Dedifferentiated amniotic fluid mesenchymal stem cell (primary cell): ENCODE measurements around the gene MTHFD2.
"Not testable (repeated sequence)": the region's sequence is repeated elsewhere in the genome, so short reads cannot be mapped to it uniquely, and the experiment has no call there.

Source experiments
- DNase-seq: peaks from one replicate; pipeline ENCODE4 v3.0.0-alpha.2; 2016; ENCODE audit errors: extremely low spot score

The MTHFD2 gene

DNA sequence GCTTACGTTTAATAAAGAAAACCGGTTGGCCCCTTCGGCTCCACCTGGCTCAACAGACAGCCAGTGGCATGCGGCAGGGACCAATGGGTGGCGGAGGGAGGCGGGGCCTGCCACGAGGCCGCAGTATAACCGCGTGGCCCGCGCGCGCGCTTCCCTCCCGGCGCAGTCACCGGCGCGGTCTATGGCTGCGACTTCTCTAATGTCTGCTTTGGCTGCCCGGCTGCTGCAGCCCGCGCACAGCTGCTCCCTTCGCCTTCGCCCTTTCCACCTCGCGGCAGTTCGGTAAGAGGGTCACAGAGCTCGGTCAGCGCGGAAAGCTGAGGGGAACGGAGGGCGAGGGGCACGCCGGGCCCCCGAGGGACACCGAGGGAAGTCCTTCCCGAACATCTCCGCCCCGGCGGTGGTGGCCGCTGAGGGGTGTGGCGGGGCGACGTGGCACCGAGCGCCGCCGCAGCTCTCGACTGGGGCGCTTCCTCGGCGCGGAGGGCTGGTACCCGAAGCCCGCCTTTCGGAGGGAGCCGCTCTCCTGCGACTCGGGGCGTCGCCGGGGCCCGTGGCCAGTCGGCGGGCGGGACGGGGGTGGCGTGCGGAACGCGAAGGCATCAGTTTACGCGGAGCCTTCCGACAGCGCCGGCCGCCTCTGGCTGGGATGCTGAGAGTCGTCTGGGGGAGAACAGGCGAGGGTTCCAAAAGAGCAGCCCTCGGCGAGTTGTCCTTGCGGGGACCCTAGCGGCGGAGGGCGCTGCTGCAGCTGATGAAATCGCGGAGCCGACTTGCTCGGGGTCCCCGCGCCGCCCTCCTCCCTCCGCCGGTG is at the start of gene MTHFD2:
MTHFD2 (plus strand) TSS at position 155 of the 814 bp plus-strand sequence; CDS start at position 182, 27 bp downstream.
- DNase-seq: peak; percentile 98

DNA sequence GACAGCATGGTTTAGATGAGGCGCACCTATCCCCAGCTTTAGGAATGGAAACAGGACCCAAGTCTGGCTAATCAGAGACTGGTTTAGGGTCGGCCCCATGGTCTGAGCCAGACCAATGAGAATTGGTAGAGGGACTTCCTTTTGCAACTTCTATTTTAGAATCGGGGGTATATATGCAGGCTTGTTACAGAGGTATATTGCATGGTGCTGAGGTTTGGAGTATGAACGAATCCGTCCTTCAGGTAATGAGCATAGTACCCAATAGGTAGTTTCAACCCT is 49.2 kb upstream of the MTHFD2 start:
- DNase-seq: no peak

DNA sequence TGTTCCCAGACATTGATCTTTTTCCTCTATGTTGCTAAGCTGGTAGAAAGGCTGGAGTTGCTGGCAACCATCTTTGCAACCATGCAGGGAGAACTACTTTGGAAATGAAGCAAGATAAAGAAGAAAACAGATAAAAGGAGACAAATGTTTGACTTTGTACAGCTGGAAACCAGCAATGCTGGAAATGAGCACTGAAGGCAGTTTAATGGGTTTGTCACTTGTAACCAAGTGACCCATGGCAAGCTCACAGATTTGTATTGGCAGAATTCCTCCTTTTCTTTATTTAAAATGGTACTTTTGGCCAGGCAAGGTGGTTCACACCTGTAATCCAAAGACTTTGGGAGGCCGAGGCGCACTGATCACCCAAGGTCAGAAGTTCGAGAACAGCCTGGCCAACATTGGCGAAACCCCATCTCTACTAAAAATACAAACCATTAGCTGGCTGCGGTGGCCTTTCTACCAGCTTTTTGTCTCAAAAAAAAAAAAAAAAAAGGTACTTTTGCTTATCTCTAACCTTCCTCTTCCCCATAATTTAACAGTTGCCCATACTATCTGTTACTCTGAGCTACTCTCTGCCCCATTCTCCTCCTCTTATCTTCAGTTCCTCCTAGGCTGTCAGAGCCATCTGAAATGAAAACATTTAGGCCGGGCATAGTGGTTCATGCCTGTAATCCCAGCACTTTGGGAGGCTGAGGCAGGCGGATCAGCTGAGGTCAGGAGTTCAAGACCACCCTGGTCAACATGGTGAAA is 48.7 kb upstream of the MTHFD2 start:
- DNase-seq: no peak

DNA sequence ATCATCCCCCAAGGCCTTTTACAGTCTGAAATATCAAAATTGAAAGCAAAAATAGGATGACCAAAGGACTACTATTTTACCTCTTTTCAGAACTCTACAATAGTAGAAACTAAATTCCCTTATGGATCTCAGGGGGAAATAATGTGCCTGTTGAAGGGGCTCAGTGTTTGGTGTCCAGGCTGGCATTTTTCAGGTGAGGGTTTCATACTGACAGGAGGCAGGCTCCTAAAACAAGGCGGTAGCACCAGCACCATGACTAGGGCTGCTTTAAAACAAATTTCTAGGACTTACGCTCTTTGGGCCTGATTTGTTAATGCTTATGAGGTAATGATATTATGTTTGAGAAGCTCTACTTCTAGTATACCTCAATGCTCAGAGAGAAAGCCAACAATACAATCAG is 45.5 kb upstream of the MTHFD2 start:
- no peak for DNase-seq

DNA sequence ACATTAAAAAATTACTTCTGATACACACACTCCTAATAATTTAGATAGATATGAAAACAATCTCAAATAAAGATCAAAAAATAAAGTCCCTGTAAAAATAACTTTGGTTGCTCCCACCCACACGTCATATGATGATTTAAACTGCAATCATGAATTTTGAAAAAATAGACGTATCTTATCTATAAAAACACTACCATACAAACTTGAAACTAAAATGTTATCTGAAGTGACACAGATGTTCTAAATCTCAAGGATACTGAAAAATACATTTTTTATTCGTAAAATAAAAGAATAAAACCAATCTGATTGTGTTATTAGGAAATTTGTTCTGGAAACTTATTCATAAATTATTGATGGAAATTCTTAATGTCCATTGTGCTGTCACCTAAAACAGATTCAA is 42.6 kb upstream of the MTHFD2 start:
- no peak for DNase-seq

DNA sequence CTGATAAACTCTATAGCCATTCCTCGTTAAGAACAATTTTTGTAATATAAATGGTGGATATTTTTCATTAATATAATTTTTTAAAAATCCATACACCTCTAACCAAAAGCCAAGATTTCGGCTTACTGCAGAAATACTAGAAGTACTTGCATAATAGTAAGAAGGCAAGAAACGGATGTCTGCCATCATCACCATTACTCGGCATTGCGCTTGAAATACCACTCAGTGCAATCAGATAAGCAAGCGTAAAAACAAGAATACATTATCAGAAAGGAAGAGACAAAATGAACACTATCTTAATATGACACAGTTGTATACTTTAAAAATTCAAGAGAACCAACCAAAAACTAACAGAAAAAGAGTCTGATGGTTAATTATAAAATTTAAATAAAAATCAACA is 35.5 kb upstream of the MTHFD2 start:
- DNase-seq: no peak

DNA sequence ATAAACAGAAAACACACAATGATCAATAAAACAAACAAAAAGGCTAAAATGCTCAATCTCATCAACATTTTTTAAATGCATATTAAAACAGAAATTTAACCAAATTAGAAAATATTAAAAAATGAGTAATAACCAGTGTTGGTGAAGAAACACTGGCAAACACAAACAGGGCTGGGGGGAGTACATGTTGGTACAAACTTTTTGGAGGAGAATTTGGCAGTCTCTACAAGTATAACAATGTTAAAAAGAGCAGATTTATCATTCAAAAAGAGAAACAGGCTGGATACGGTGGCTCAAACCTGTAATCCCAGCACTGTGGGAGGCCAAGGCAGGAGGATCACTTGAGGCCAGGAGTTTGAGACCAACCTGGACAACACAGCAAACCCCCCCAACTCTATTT is 33.7 kb upstream of the MTHFD2 start:
- DNase-seq: no peak

DNA sequence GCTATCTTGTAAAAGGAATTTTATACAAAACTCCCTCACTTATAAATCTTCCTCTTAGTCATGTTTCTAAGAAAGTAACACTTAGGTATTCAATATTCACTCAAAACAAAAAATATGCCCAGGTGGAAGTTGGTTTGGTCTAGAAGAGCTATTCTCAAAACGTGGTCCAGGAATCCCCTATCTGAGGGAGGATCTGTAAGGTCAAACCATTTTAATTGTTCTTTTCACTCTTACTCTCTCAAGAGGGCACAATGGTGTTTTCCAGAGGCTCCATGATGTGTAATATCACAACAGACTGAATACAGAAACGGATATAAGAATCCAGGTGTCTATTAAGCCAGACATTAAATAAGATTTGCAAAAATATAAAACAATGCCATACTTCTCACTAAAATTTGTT is 29.7 kb upstream of the MTHFD2 start:
- no peak for DNase-seq

DNA sequence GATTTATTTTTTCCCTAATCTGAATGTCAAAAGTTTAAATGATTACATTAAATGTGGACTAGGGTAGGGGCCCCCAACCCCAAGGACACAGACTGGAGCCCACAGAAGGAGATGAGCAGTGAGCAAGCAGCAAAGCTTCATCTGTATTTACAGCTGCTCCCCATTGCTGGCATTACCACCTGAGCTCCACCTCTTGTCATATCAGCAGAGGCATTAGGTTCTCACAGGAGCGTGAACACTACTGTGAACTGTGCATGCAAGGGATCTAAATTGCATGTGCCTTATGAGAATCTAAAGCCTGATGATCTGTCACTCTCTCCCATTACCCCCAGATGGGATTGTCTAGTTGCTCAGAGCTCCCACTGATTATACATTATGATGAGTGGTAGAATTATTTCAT is 23.5 kb upstream of the MTHFD2 start:
- DNase-seq: no peak

DNA sequence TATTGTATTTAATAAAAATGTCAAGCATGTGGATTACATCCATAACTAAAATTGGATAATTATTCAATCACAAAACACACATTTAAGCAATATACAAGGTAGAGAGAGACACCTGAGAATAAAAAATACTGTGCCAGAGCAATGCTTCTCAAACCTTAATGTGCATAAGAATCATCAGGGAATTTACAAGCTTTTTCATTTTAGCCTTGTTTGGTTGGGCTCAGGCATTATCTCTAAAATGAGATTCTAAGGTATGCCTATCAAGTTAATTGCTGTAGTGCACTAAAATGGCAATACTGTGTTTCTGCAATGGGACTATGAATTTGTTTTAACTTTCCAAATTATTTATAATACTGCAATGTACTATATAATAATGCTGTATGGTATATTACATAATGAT is 20.7 kb upstream of the MTHFD2 start:
- DNase-seq: no peak

DNA sequence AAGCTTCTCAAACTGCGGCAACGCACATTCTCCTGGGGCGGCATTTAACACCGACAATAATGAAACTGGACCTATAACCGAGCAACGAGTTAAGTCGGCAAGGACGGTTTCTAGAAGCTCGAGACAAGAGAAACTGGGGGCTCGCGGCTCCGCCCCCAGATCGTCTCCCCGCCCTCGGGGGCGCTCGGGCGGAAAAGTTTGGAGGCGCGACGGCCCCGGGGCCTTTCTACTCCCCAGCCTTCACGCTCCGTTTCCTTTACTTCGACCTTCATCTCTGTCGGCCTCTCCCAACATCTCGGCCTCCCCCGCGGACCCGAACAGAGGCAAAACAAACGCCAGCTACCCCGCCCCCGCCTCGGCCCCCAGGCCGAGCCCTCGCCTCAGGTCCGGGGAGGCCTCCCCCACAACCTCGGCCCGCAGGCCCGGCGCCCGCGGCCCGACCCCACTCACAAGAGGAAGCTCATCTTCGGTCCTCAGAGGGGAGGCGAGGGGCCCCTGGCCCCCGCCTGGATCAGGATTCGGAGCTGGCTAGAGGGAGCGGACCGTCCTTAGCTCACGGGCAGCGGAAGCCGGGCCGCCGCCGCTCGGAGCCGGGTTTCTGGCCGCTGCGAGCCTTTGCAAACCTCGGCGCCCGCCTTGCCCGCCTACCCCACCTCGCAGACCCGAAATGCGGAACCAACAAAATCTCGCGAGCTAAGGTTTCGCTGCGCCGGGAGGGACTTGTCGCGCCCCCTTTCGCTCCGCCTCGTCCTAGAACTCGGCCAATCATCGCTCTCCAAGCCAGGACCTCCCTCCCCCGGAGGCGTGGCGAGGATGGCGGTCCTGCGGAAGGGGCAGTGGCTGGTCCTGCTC is 20.0 kb upstream of the MTHFD2 start, which contains the start of gene MOB1A:
MOB1A (minus strand) TSS at position 669 of the 852 bp plus-strand sequence; CDS start at position 464, 205 bp downstream.
- peak; percentile 99 for DNase-seq

DNA sequence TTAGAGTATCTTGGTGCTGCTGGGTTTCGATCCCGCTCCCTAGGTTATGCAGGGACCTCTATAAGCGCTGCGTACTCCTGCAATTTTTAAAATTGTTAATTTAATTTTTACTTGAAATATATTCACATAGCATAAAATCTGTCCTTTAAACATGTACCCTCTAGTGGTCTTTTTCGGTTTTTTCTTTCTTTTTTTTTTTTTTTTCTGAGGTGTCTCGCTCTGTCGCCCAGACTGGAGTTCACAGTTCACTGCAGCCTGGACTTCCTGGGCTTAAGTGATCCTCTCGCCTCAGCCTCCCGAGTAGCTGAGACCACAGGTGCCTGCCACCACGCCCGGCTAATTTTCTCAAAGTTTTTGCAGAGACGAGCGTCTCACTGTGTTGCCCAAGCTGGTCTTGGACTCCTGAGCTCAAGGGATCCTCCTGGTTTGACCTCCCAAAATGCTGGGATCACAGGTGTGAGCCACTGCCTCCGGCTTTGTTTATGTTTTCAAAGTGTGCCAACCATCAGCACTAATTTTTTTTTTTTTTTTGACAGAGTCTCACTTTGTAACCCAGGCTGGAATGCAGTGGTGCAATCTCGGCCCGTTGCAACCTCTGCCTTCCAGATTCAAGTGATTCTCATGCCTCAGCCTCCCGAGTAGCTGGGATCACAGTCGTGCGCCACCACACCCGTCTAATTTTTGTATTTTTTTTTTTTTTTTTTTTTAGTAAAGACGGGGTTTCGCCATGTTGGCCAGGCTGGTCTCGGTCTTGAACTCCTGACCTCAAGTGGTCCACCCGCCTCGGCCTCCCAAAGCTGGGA is 19.2 kb upstream of the MTHFD2 start:
- no peak for DNase-seq

DNA sequence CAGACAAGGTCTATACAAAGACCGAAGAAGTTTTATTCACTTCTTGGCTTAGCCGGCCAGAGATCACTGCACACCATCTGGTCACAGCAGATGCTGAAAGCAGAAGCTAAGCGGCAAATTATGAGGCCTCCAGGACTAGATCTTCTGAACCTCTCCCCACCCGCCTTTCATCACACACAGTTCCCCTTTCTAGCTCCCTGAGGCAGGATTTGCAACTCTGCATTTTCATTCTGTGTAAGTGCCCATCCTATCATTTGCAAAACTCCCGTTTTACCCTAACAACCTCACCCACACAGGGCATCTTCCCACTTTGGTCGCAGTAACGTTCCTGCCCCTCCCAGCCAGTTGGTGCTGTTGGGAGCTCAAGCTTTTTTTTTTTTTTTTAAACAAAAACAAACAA is 16.7 kb upstream of the MTHFD2 start:
- no peak for DNase-seq

DNA sequence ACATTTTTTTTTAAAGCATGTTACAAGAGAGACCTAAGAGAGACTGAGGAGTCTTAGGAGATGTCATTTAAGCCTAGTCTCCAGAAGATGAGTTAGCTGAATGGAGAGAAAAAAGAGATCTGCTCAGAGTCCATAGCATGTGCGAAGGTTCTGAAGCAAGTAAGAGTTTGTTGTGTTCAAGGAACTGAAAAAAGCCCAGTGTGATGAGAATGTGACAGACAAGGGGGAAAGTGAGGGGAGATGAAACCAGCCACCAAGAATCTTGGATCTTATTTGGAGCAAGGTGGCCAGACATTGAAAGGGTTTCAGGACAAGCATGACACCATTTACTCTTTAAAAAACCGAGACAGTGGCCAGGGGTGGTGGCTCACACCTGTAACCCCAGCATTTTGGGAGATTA is 14.5 kb upstream of the MTHFD2 start:
- DNase-seq: no peak

DNA sequence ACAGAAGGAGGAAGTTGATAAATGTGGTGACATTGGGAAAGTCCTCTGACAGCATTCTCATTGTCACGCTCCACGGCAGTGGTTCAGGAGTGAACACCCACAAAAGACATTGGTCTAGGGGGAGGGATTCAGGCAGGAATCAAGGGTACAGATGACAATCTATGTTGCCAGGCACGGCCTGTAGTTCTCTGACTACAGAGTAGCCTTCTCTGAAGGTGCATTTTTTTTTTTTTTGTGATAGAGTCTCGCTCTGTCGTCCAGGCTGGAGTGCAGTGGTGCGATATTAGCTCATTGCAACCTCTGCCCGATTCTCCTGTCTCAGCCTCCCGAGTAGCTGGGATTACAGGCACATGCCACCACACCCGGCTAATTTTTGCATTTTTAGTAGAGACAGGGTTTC is 12.4 kb upstream of the MTHFD2 start:
- no peak for DNase-seq

DNA sequence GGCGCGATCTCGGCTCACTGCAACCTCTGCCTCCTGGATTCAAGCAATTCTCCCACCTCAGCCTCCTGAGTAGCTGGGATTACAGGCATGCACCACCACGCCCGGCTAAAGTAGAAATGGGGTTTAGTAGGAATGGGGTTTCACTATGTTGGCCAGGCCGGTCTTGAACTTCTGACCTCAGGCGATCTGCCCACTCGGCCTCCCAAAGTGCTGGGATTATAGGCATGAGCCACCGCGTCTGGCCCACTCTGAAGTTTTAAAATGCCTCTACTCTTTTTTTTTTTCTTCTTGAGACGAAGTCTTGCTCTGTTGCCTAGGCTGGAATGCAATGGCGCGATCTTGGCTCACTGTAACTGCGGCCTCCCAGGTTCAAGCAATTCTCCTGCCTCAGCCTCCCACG is 11.7 kb upstream of the MTHFD2 start:
- DNase-seq: not testable (repeated sequence)

DNA sequence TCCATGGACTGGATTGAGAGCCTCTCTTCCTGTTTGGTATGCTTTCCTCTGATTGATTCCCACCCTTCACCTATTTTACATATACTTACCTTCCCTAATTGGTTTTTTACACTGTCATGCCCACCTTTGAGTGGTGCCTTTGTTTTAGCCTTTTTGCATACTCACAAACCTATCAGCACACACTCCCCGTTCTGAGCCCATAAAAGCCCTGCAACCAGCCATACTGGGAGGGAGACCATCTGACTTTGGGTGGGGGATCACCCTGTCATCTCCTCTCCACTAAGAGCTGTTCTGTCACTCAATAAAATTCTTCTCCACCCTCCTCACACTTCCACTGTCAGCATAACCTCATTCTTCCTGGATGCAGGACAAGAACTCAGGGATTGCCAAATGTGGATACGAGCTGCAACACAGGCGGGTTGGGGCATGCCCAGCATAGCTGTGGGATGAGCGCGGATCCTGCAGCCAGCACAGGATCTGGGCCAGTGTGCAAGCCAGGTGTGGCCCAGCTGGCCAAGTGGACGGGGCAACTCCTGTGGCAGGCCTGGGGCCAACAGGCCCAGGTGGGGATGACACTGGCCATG is 10.3 kb upstream of the MTHFD2 start:
- no peak for DNase-seq

DNA sequence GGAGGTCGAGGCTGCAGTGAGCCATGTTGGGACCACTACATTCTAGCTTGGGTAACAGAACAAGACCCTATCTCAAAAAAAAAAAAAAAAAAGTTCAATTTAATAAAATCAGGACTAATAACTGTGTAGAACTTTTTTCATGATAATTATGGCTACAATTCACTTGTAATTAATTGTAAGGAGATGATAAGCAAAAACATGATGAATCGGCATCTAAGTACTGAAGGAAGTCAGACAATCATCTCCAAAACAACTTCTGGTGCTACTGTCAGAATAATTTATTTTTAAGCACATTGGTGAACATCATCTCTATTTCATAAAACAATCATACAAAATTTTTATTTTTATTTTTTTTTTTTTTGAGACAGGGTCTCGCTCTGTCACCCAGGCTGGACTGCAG is 9.7 kb upstream of the MTHFD2 start:
- no peak for DNase-seq

DNA sequence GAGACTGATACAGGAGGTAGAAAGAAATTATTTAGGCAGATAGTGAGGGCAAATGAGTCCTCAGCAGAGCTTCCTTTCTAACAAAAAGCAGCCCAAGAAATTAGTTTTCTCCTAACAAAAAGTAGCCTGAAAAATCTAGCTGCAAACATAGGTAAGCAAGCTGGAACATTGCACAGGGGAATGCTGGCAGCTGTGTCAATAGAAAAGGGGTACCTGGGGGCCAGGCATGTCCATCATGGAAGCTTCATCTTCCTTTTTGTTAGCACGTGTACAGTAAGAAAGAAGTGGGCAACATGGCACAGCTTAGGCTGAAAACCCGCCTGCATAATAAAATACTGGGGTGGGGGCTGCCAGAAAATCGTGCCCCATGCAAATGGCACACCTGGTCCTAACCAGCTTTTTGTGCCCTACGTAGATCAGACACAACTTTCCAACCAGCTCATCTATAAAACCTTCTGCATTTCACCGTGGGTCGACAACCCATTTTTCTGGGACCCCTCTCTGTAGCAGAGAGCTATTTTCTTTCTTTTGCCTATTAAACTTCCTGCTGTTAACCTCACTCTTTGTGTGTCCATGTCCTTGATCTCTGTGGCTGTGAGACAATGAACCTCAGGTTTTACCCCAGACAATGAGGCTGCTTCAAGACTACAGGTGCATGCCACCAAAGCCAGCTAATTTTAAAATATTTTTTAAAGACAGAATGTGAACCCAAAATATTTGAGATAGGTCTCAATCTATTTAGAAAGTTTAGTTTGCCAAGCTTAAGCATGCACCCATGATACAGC is 6.6 kb upstream of the MTHFD2 start:
- no peak for DNase-seq

DNA sequence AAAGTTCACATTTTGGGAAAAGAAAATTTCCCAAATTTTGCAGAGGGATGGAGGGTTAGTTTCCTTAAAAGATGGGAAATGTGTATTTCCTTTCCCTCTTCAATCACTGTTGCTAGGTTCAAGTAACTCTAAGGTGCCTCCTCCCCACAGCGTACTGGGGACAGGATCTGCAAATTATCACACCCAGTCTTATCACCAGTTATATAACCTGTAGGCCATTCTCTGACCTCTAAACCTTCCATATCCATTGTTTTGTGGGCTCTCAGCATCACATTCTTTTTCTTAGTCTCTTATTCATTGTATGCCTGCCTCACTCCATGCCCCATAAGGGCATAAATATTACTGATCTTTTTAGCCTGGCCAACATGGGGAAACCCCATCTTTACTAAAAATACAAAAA is 3.6 kb upstream of the MTHFD2 start:
- no peak for DNase-seq
